Mesodermal cell (in vitro differentiated cells): ENCODE measurements around the gene LONRF2.

ENCODE experiments used
- H3K27ac ChIP-seq: 2 replicates; pipeline ENCODE4 v1.7.0; 2013; ENCODE audit warnings: mild to moderate bottlenecking, low read depth, low read length, moderate library complexity; ENCODE audit not compliant: severe bottlenecking
- H3K36me3 ChIP-seq: 2 replicates; pipeline ENCODE4 v1.7.1; 2013; ENCODE audit warnings: mild to moderate bottlenecking, low read length, moderate library complexity; ENCODE audit not compliant: control insufficient read depth, insufficient read depth
- H3K4me1 ChIP-seq: one replicate; pipeline ENCODE4 v1.7.1; 2013; ENCODE audit warnings: mild to moderate bottlenecking, low read length; ENCODE audit not compliant: insufficient read depth, control insufficient read depth, poor library complexity, severe bottlenecking
- H3K4me3 ChIP-seq: 2 replicates; pipeline ENCODE4 v1.7.0; 2013; ENCODE audit warnings: low read length, control low read depth, mild to moderate bottlenecking; ENCODE audit not compliant: insufficient read depth, poor library complexity, severe bottlenecking; ENCODE audit errors: extremely low read depth
- H3K9me3 ChIP-seq: 2 replicates; pipeline ENCODE4 v1.7.1; 2013; ENCODE audit warnings: mild to moderate bottlenecking, low read length, moderate library complexity; ENCODE audit not compliant: control insufficient read depth
- WGBS, 2 experiments: methylation state at CpG; one replicate each; pipeline ENCODE4 v1.1.5; 2013; ENCODE audit warnings: missing lambda C conversion rate in 2 of 2; ENCODE audit not compliant: insufficient coverage in 2 of 2; 5-methylcytosine and 5-hydroxymethylcytosine counted together

Gene LONRF2

DNA sequence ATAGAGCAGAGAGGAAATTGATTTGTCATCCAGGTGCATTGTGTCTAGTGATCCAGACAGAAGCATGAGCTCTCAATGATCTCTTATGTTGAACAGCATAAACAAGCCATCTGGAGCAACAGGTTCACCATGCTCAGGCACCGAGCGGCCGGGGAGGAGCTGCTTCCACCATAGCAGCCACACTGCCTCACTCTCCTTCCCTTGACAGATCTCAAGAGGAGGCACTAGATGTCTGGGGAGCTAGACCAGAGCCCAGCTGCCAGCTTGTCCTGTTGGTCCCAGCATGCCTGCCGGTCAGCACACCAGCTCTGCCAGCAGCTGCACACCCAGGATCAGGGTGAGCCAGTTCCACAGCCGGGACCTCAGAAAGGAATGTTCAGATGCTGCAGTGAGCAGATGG lies 17.5 kb upstream of the LONRF2 start:
- no peak overlapping the region for H3K27ac ChIP-seq
- no peak overlapping the region for H3K4me3 ChIP-seq
- 85 to 95% methylated on average over 4 of the region's 5 CpGs for WGBS, 2 experiments
- H3K36me3 ChIP-seq, result no peaks in the 10 kb centered on the region
- H3K4me1 ChIP-seq, result no peaks in the 10 kb centered on the region
- no peaks in the 10 kb centered on the region for H3K9me3 ChIP-seq

- Histone ChIP-seq H3K27ac (no peak overlapping the region), H3K9me3 (no peaks in the 10 kb centered on the region), H3K36me3 (no peaks in the 10 kb centered on the region), H3K4me1 (no peaks in the 10 kb centered on the region), H3K4me3 (no peak overlapping the region)
- 83 to 93% methylated on average over 1 to 2 of the region's 2 CpGs for whole genome bisulfite sequencing, 2 experiments
Observed at GRCh38 chr2:100334929-100335328, 12.6 kb upstream of the LONRF2 start.

DNA sequence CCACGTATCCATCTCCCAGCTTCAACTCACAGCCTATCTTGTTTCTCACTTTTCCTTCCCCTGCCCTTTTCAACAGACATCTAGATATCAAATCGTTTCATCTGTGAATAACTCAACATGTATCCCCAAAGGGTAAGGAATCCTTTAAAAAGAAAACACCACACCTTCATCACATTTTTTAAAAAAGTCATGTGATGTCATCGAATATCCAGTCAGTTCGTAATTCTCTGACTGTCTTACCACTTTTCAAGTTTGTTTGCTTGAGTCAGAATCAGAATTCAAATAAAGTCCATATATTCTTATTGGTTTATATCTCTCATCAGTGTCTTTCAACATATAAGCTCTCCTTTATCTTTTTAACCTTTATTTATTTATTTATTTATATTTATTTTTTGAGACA lies 5.4 kb upstream of the LONRF2 start:
- Histone ChIP-seq H3K27ac (no peak overlapping the region), H3K4me3 (no peak overlapping the region), H3K36me3 (no peaks in the 10 kb centered on the region), H3K4me1 (no peaks in the 10 kb centered on the region), H3K9me3 (no peaks in the 10 kb centered on the region)
- 82 to 96% methylated on average over 2 to 3 of the region's 4 CpGs for WGBS, 2 experiments

DNA sequence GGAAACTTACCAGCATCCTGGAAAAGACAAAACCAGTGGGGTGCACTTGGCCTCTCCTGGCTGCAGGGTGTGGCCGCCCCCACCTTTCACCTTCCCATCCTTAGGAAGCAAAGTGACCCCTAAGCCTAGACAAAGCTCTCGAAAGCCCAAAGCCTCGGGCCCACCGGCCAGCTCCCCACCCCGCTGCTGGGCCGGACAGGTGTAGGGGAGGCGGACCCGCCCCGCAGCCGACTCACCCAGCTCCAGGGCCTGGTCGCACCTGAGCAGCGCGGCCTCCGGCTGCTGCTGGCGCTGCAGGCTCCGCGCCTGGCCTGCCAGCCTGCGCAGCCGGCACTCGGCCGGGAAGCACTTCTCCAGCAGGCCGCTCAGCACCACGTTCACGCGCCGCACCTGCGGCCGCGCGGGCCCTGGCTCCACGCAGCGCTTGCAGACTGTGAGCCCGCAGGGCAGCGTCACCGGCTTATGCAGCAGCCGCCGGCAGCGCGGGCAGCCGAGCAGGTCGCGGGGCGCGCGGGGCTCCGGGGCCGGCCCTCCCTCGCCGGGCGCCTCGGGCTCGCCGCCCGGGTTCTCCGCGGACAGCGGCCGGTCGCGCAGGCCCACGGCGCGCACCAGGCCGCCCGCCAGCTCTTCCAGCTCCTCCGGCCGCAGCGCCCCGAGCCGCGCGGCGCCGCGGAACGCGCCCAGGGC lies 979 bp downstream of the LONRF2 start:
- Histone ChIP-seq H3K9me3 (peaks cover 18% of the 10 kb centered on the region), H3K4me3 (peak overlapping the region; percentile 30), H3K4me1 (no peaks in the 10 kb centered on the region), H3K27ac (no peak overlapping the region), H3K36me3 (no peaks in the 10 kb centered on the region)
- WGBS, 2 experiments, result 1 to 2% methylated on average over 52 to 54 of the region's 77 CpGs

GRCh38 chr2:100320547-100321178 lies 1.6 kb downstream of the LONRF2 start:
- H3K27ac ChIP-seq, result no peak overlapping the region
- no peaks in the 10 kb centered on the region for H3K36me3 ChIP-seq
- no peak overlapping the region for H3K4me3 ChIP-seq
- H3K9me3 ChIP-seq, result peaks cover 18% of the 10 kb centered on the region
- WGBS, 2 experiments, result 67 to 75% methylated on average over 11 to 16 of the region's 19 CpGs
- H3K4me1 ChIP-seq, result no peaks in the 10 kb centered on the region

DNA sequence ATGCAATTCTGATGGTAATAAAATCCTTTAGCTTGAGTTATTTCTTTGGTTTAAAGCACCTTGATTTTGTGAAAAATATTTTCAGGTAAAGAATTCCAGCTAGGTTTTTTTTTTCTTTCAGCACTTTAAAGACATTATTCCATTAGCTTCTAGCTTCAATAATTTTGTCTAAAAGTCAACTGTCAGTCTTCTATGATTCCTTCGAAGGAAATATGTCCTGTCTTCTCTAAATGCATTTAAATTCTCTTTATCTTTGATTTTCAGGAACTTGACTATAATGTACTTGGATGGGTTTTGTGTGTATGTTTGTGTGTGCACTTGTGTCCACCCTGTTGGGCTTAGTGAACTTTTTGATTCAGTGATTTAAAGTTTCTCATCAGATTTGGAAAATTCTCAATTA lies 4.7 kb downstream of the LONRF2 start:
- no CpG with 5 or more reads among the region's 1 CpG for WGBS, 2 experiments
- Histone ChIP-seq H3K9me3 (peaks cover 18% of the 10 kb centered on the region), H3K36me3 (no peaks in the 10 kb centered on the region), H3K4me1 (no peaks in the 10 kb centered on the region), H3K27ac (no peak overlapping the region), H3K4me3 (no peak overlapping the region)

DNA sequence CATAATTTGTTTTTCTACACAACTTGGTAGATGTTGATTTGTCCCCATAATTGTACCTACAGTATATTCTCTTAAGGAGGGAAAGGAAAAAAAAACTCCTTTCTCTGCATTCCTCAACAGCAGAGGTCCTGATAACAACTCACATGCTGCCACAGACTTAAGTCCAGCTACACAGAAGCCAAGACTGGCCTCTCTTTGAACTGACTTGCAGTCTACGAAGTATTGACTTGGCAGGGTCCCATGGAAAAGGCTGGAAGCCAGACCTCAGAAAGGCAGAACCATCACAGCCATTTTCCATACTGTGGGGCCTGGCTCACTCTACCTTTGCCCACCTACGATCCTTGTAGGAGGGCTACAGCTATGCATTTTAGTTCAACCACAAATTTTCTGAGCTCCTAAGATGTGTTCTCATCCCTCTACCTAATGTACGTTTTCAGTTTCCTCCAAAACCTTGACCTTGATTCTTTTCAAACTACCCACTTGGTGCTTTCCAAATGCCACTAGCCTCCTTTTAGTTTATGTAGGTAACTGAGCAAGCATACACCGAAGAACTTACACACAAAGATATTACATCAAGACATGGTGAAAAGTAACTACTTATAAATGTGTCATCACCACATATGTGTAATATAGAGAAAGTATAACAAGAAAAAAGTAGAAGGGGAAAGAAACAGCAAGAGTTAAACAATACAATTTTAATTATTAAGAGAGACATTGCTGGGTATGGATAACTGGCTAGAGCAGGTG lies 12.2 kb downstream of the LONRF2 start:
- Histone ChIP-seq H3K36me3 (no peaks in the 10 kb centered on the region), H3K27ac (no peak overlapping the region), H3K9me3 (no peaks in the 10 kb centered on the region), H3K4me3 (no peak overlapping the region), H3K4me1 (no peaks in the 10 kb centered on the region)
- WGBS, 2 experiments, result 87 to 89% methylated on average over 2 of the region's 4 CpGs

- H3K4me3 ChIP-seq, result no peak overlapping the region
- H3K9me3 ChIP-seq, result no peaks in the 10 kb centered on the region
- H3K4me1 ChIP-seq, result no peaks in the 10 kb centered on the region
- 90% methylated on average over 3 of the region's 3 CpGs; no CpG with 5 or more reads in 1 of the 2 experiments for WGBS, 2 experiments
- no peaks in the 10 kb centered on the region for H3K36me3 ChIP-seq
- no peak overlapping the region for H3K27ac ChIP-seq
Observed at GRCh38 chr2:100309311-100309710, 13.0 kb downstream of the LONRF2 start.

DNA sequence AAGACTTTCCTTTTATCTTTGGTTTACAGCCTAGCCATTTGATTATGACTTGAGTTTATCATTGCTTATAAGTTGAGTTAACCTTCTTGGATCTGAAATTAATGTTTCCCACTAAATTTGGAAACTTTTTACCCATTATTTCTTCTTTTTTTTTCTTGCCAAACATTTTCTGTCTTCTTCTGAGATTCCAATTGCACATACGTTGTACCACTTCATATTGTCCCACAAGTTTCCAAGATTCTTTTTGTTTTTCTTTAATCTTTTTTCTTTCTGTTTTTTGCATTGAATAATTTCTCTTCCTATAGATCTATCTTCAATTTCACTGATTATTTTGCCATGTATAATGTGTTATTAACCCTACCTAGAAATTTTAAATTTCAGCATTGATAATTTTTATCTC lies 18.6 kb downstream of the LONRF2 start:
- Histone ChIP-seq H3K9me3 (no peaks in the 10 kb centered on the region), H3K4me1 (no peaks in the 10 kb centered on the region), H3K4me3 (no peak overlapping the region), H3K36me3 (no peaks in the 10 kb centered on the region), H3K27ac (no peak overlapping the region)
- WGBS, 2 experiments, result 71 to 78% methylated on average over 1 of the region's 1 CpG

GRCh38 chr2:100302585-100302892 lies 19.8 kb downstream of the LONRF2 start:
- Histone ChIP-seq H3K4me1 (no peaks in the 10 kb centered on the region), H3K9me3 (no peaks in the 10 kb centered on the region), H3K4me3 (no peak overlapping the region), H3K36me3 (no peaks in the 10 kb centered on the region), H3K27ac (no peak overlapping the region)
- WGBS, 2 experiments, result 80 to 89% methylated on average over 1 of the region's 3 CpGs
